Natural killer cell treated with Interleukin-12 subunit alpha and Interleukin-12 subunit beta and Interleukin-15 and Interleukin-18, amount 100 ng/mL, for 72 hours (primary cell): Measurements from ENCODE around the gene SMAP1. TPM values are rescaled to one million over a fixed set of nuclear protein-coding genes. Genes with fewer than 3 reads are reported as not detected.
"Not testable (repeated sequence)": the region's sequence is repeated elsewhere in the genome, so short reads cannot be mapped to it uniquely, and the experiment has no call there.

Experiments
- ATAC-seq, 2 donors: fragments of 150-1000 bp; cut with Tn5 transposase in 1 of 2; sonication (Bioruptor Pico), chemical (Tn5 transposase) in 1 of 2; 2 replicates each; pipeline ENCODE4 v1.10.0; 2021
- DNase-seq: peaks from one replicate; pipeline ENCODE4 v3.0.0; 2022; ENCODE audit warnings: low spot score
- H3K27ac Mint-ChIP-seq, 2 donors: 1 replicate in 1 of 2; 2 replicates in 1 of 2; pipeline ENCODE4 v1.8.0; 2022; ENCODE audit warnings: mixed read lengths in 2 of 2, mild to moderate bottlenecking in 1 of 2, moderate library complexity in 1 of 2
- H3K27me3 Mint-ChIP-seq, 2 donors: 1 replicate in 1 of 2; 2 replicates in 1 of 2; pipeline ENCODE4 v1.8.0; 2022; ENCODE audit warnings: mixed read lengths in 2 of 2
- H3K36me3 Mint-ChIP-seq: one replicate; pipeline ENCODE4 v1.8.0; 2022; ENCODE audit warnings: mixed read lengths
- H3K4me1 Mint-ChIP-seq, 2 donors: 1 replicate in 1 of 2; 2 replicates in 1 of 2; pipeline ENCODE4 v1.8.0; 2022; ENCODE audit warnings: low read depth in 2 of 2, mixed read lengths in 2 of 2, mild to moderate bottlenecking in 1 of 2
- H3K4me3 Mint-ChIP-seq: one replicate; pipeline ENCODE4 v1.8.0; 2022; ENCODE audit warnings: mixed read lengths
- H3K9me3 Mint-ChIP-seq: 2 replicates; pipeline ENCODE4 v1.8.0; 2022; ENCODE audit warnings: mixed read lengths
- total RNA-seq, 2 donors: library from RNA; stranded (reverse); gene quantifications; one replicate each; pipeline ENCODE4 v1.2.3, GENCODE V29; 2022

SMAP1 gene
- total RNA-seq, 2 donors from 2014 or later, result 22.1 to 30.6 TPM

GRCh38 chr6:70735513-70735912 lies 67.8 kb downstream of the SMAP1 start:
- peaks cover 8 to 27% of the 10 kb centered on the region in 2 donors for H3K4me1 Mint-ChIP-seq
- no peak for DNase-seq
- H3K4me3 Mint-ChIP-seq, result no peak overlapping the region
- peaks cover 2% of the 10 kb centered on the region for H3K36me3 Mint-ChIP-seq
- ATAC-seq, result no peak
- H3K27ac Mint-ChIP-seq, result no peak overlapping the region
- no peaks in the 10 kb centered on the region for H3K27me3 Mint-ChIP-seq
- H3K9me3 Mint-ChIP-seq, result no peaks in the 10 kb centered on the region

DNA sequence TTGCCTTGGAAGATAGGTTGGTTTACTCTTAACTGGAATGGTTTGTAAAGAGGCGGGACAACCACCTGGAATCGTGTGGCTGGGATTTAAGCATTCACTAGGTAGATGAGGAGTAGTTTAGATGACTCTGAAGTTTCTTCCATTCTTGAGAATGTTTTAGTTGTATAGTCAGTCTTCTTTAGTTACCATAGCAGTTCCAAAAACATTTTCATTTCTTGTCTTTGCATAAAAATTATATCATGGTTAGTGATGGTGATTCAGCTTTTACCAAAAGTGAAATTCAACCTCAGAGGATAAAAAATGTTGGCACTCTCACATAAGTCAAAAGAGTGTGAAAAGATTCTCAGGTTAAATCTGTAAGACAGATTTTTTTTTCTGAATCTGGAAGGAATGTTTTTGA lies 70.3 kb downstream of the SMAP1 start:
- Mint-ChIP-seq H3K27ac (no peak overlapping the region), H3K4me3 (no peak overlapping the region), H3K9me3 (no peaks in the 10 kb centered on the region), H3K27me3 (no peaks in the 10 kb centered on the region), H3K4me1 (peaks cover 17 to 41% of the 10 kb centered on the region in 2 donors), H3K36me3 (peaks cover 20% of the 10 kb centered on the region)
- ATAC-seq, result no peak
- no peak for DNase-seq

- ATAC-seq (no peak), DNase-seq (no peak)
- Mint-ChIP-seq H3K27me3 (no peaks in the 10 kb centered on the region), H3K36me3 (peaks cover 23% of the 10 kb centered on the region), H3K27ac (no peak overlapping the region), H3K9me3 (no peaks in the 10 kb centered on the region), H3K4me1 (peaks cover 18 to 40% of the 10 kb centered on the region in 2 donors), H3K4me3 (no peak overlapping the region)
Observed at GRCh38 chr6:70739534-70739933, 71.9 kb downstream of the SMAP1 start.

DNA sequence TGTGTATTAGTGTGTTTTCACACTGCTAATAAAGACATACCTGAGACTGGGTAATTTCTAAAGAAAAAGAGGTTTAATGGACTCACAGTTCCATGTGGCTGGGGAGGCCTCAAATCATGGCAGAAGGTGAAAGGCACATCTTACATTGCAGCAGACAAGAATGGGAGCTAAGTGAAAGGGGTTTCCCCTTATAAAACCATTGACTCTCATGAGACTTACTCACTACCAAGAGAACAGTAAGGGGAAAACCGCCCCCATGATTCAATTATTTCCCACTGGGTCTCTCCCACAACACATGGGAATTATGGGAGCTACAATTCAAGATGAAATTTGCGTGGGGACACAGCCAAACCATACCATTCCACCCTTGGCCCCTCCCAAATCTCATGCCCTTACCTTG lies 73.1 kb downstream of the SMAP1 start:
- H3K27me3 Mint-ChIP-seq, H3K9me3 Mint-ChIP-seq, H3K4me3 Mint-ChIP-seq, DNase-seq: not testable (repeated sequence)
- Mint-ChIP-seq H3K4me1 (peaks cover 18 to 47% of the 10 kb centered on the region in 2 donors), H3K36me3 (peaks cover 23% of the 10 kb centered on the region), H3K27ac (peak overlapping the region in 1 of 2 donors; percentile 53)
- ATAC-seq, result peak in 1 of 2 donors; percentile 65

- Mint-ChIP-seq H3K4me1 (peaks cover 18 to 47% of the 10 kb centered on the region in 2 donors), H3K36me3 (peaks cover 23% of the 10 kb centered on the region), H3K27ac (peak overlapping the region in 1 of 2 donors; percentile 8)
- DNase-seq, H3K4me3 Mint-ChIP-seq, H3K27me3 Mint-ChIP-seq, ATAC-seq, H3K9me3 Mint-ChIP-seq: not testable (repeated sequence)
Observed at GRCh38 chr6:70742462-70742861, 74.8 kb downstream of the SMAP1 start.

- Mint-ChIP-seq H3K36me3 (peaks cover 13% of the 10 kb centered on the region), H3K9me3 (no peaks in the 10 kb centered on the region), H3K4me1 (peaks cover 12 to 15% of the 10 kb centered on the region in 2 donors), H3K27me3 (no peaks in the 10 kb centered on the region), H3K27ac (no peak overlapping the region), H3K4me3 (no peak overlapping the region)
- DNase-seq (no peak), ATAC-seq (no peak)
Observed at GRCh38 chr6:70753870-70754380, 86.2 kb downstream of the SMAP1 start.

GRCh38 chr6:70758883-70759282 lies 91.2 kb downstream of the SMAP1 start:
- peaks cover 13% of the 10 kb centered on the region for H3K36me3 Mint-ChIP-seq
- H3K27me3 Mint-ChIP-seq, result no peaks in the 10 kb centered on the region
- H3K27ac Mint-ChIP-seq, result no peak overlapping the region
- peaks cover 0 to 11% of the 10 kb centered on the region in 2 donors for H3K4me1 Mint-ChIP-seq
- no peaks in the 10 kb centered on the region for H3K9me3 Mint-ChIP-seq
- no peak for ATAC-seq
- no peak for DNase-seq
- no peak overlapping the region for H3K4me3 Mint-ChIP-seq

GRCh38 chr6:70763754-70764510 lies 96.2 kb downstream of the SMAP1 start:
- ATAC-seq, result no peak
- DNase-seq, result no peak
- no peak overlapping the region for H3K27ac Mint-ChIP-seq
- H3K27me3 Mint-ChIP-seq, result no peaks in the 10 kb centered on the region
- H3K4me3 Mint-ChIP-seq, result no peak overlapping the region
- H3K36me3 Mint-ChIP-seq, result peaks cover 6% of the 10 kb centered on the region
- H3K4me1 Mint-ChIP-seq, result peaks cover 0 to 17% of the 10 kb centered on the region in 2 donors
- H3K9me3 Mint-ChIP-seq, result peaks cover 5% of the 10 kb centered on the region

DNA sequence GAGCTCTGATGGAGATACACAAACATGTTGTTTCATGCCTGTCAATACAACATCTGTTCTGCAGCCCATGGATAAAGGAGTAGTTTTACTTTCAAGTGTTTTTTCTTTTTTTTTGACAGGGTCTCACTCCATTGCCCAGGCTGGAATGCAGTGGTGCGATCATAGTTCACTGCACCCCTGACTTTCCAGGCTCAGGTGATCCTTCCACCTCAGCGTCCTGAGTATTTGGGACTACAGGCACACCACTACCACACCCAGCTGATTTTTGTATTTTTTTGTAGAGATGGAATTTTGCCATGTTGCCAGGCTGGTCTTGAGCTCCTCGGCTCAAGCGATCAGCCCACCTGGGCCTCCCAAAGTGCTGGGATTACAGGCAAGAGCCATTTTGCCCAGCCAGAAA lies 97.0 kb downstream of the SMAP1 start:
- no peak overlapping the region for H3K27ac Mint-ChIP-seq
- H3K36me3 Mint-ChIP-seq, result peaks cover 5% of the 10 kb centered on the region
- DNase-seq (no peak), ATAC-seq (no peak)
- H3K4me3 Mint-ChIP-seq, result no peak overlapping the region
- H3K27me3 Mint-ChIP-seq, result no peaks in the 10 kb centered on the region
- peaks cover 6% of the 10 kb centered on the region for H3K9me3 Mint-ChIP-seq
- H3K4me1 Mint-ChIP-seq, result peaks cover 0 to 19% of the 10 kb centered on the region in 2 donors

GRCh38 chr6:70771351-70771750 lies 103.7 kb downstream of the SMAP1 start:
- Mint-ChIP-seq H3K4me1 (peaks cover 0 to 18% of the 10 kb centered on the region in 2 donors), H3K36me3 (peaks cover 20% of the 10 kb centered on the region), H3K9me3 (peaks cover 12% of the 10 kb centered on the region)
- H3K27me3 Mint-ChIP-seq, H3K4me3 Mint-ChIP-seq, H3K27ac Mint-ChIP-seq, ATAC-seq, DNase-seq: not testable (repeated sequence)

DNA sequence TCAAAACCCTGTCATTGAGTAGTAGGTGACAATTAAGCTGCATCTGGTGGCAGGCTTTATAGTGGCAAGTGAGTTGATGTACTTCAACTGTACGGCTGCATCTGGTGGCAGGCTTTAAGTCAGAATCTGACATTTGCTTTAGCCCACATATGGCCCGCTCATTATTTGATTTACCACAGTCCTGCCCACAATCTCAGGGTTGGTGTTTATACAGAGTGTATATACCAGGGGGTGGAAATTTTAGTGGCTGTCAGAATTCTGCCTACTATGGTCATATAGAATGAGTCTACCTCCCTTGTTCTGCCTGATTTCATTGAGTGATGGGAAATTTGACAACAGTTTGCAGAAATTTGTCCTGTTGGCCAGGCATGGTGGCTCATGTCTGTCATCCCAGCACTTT lies 112.3 kb downstream of the SMAP1 start:
- peaks cover 11 to 31% of the 10 kb centered on the region in 2 donors for H3K4me1 Mint-ChIP-seq
- DNase-seq, result no peak
- H3K27me3 Mint-ChIP-seq, result no peaks in the 10 kb centered on the region
- peaks cover 9% of the 10 kb centered on the region for H3K9me3 Mint-ChIP-seq
- H3K4me3 Mint-ChIP-seq, result no peak overlapping the region
- peak overlapping the region in 1 of 2 donors; percentile 74 for H3K27ac Mint-ChIP-seq
- ATAC-seq, result no peak
- peaks cover 23% of the 10 kb centered on the region for H3K36me3 Mint-ChIP-seq

- H3K36me3 Mint-ChIP-seq, result peaks cover 12% of the 10 kb centered on the region
Observed at GRCh38 chr6:70790483-70791224, 123.0 kb downstream of the SMAP1 start.

GRCh38 chr6:70797625-70798024 lies 129.9 kb downstream of the SMAP1 start:
- ATAC-seq (no peak), DNase-seq (no peak)
- Mint-ChIP-seq H3K4me3 (no peak overlapping the region), H3K27ac (peak overlapping the region in 1 of 2 donors; percentile 32), H3K4me1 (peaks cover 25 to 27% of the 10 kb centered on the region in 2 donors), H3K27me3 (no peaks in the 10 kb centered on the region), H3K9me3 (peaks cover 11% of the 10 kb centered on the region), H3K36me3 (peaks cover 32% of the 10 kb centered on the region)

More at GRCh38 chr6:70790483-70791224, 123.0 kb downstream of the SMAP1 start:
- no peak for ATAC-seq
- DNase-seq, result no peak
- no peaks in the 10 kb centered on the region for H3K27me3 Mint-ChIP-seq
- peaks cover 5 to 14% of the 10 kb centered on the region in 2 donors for H3K4me1 Mint-ChIP-seq
- no peak overlapping the region for H3K4me3 Mint-ChIP-seq
- no peak overlapping the region for H3K27ac Mint-ChIP-seq
- H3K9me3 Mint-ChIP-seq, result peaks cover 9% of the 10 kb centered on the region

DNA sequence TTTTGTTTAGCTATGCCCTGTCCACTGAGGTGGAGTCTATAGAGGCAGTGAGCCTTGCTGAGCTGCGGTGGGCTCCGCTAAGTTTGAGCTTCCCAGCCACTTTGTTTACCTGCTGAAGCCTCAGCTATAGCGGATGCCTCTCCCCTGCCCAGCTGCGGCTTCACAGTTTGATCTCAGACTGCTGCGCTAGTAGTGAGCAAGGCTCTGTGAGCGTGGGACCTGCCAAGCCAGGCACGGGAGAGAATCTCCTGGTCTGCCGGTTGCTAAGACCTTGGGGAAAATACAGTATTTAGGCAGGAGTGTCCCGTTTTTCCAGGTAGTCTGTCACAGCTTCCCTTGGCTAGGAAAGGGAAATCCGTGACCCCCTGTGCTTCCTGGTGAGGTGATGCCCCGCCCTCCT lies 138.4 kb downstream of the SMAP1 start:
- no peaks in the 10 kb centered on the region for H3K27me3 Mint-ChIP-seq
- H3K9me3 Mint-ChIP-seq, result peaks cover 18% of the 10 kb centered on the region
- ATAC-seq, result no peak
- peaks cover 35% of the 10 kb centered on the region for H3K36me3 Mint-ChIP-seq
- no peak for DNase-seq
- H3K4me1 Mint-ChIP-seq, result peaks cover 31 to 33% of the 10 kb centered on the region in 2 donors
- no peak overlapping the region for H3K4me3 Mint-ChIP-seq
- H3K27ac Mint-ChIP-seq, result no peak overlapping the region
